WTC11 (cell line): ENCODE results near the gene CST8. TPM values are rescaled to one million over a fixed set of nuclear protein-coding genes. Genes with fewer than 3 reads are reported as not detected.

Experiments used
- CTCF ChIP-seq: fragments of 200-600 bp; IDR thresholded peaks from 2 replicates; pipeline ENCODE4 v1.8.0; 2022; ENCODE audit warnings: antibody characterized with exemption
- JAZF1 ChIP-seq: fragments of 250-450 bp; sonication (Bioruptor Pico); IDR thresholded peaks from 2 replicates; pipeline ENCODE4 v1.9.0; 2021; ENCODE audit warnings: moderate library complexity, mild to moderate bottlenecking, inconsistent platforms
- MAX ChIP-seq: sonication (generic); formaldehyde crosslinking; IDR thresholded peaks from 2 replicates; pipeline ENCODE4 v1.8.0; 2022; ENCODE audit warnings: mild to moderate bottlenecking, missing genetic modification reagents
- NR1H2 ChIP-seq: sonication (generic); formaldehyde crosslinking; IDR thresholded peaks from 2 replicates; pipeline ENCODE4 v1.9.0; 2021; ENCODE audit warnings: mild to moderate bottlenecking, moderate library complexity, missing genetic modification reagents
- SMAD4 ChIP-seq: sonication (generic); formaldehyde crosslinking; IDR thresholded peaks from 2 replicates; pipeline ENCODE4 v1.8.0; 2022; ENCODE audit warnings: mild to moderate bottlenecking, missing genetic modification reagents
- SP1 ChIP-seq: sonication (generic); formaldehyde crosslinking; conservative IDR thresholded peaks from 2 replicates; pipeline ENCODE4 v1.8.1; 2022; ENCODE audit warnings: missing genetic modification reagents
- TEAD4 ChIP-seq: sonication (generic); formaldehyde crosslinking; IDR thresholded peaks from 2 replicates; pipeline ENCODE4 v1.8.0; 2022; ENCODE audit warnings: mild to moderate bottlenecking, missing genetic modification reagents
- TP53 ChIP-seq: sonication (generic); formaldehyde crosslinking; IDR thresholded peaks from 2 replicates; pipeline ENCODE4 v1.8.1; 2023; ENCODE audit warnings: mild to moderate bottlenecking, missing genetic modification reagents
- USF2 ChIP-seq: sonication (generic); formaldehyde crosslinking; IDR thresholded peaks from 2 replicates; pipeline ENCODE4 v1.8.1; 2023; ENCODE audit warnings: mild to moderate bottlenecking, missing genetic modification reagents, moderate library complexity
- ZBTB21 ChIP-seq: sonication (generic); formaldehyde crosslinking; IDR thresholded peaks from 2 replicates; pipeline ENCODE4 v1.8.1; 2023; ENCODE audit warnings: mild to moderate bottlenecking, missing genetic modification reagents, borderline replicate concordance
- ZBTB43 ChIP-seq: sonication (generic); formaldehyde crosslinking; IDR thresholded peaks from 2 replicates; pipeline ENCODE4 v1.8.1; 2023; ENCODE audit warnings: mild to moderate bottlenecking, missing genetic modification reagents
- ZNF512 ChIP-seq: sonication (generic); formaldehyde crosslinking; IDR thresholded peaks from 2 replicates; pipeline ENCODE4 v1.8.1; 2022; ENCODE audit warnings: missing genetic modification reagents, borderline replicate concordance
- total RNA-seq: library from RNA; stranded (reverse); gene quantifications from 3 replicates; pipeline ENCODE4 v1.2.3, GENCODE V29; 2021

CST8 gene
- total RNA-seq, 1 experiment from 2014 or later, result not detected

GRCh38 chr20:23544133-23544532 is 53.2 kb downstream of the CST8 start (continued):
- no peak for TF ChIP-seq ZNF512 (CRISPR knock-in tag)
- TF ChIP-seq TEAD4 (CRISPR knock-in tag), result no peak
- no peak for TF ChIP-seq SMAD4
- TF ChIP-seq MAX (CRISPR knock-in tag), result no peak
- TF ChIP-seq TP53 (CRISPR knock-in tag), result no peak
- TF ChIP-seq NR1H2 (CRISPR knock-in tag), result no peak
- TF ChIP-seq ZBTB21 (CRISPR knock-in tag), result no peak
- TF ChIP-seq JAZF1, result no peak
- no peak for TF ChIP-seq CTCF
- TF ChIP-seq ZBTB43 (CRISPR knock-in tag), result no peak
- TF ChIP-seq USF2 (CRISPR knock-in tag), result no peak
- TF ChIP-seq SP1 (CRISPR knock-in tag), result no peak

Other genes with a start within 250 kb of the CST8 start
- 18.5 to 19.5 TPM (median 18.8 TPM) in 3 replicates for gene NXT1, start 140.3 kb upstream of the CST8 start, total RNA-seq
- gene GZF1, start 128.9 kb upstream of the CST8 start, total RNA-seq, result 9.5 to 11.2 TPM (median 10.1 TPM) in 3 replicates
- 12.9 to 15.1 TPM (median 13.3 TPM) in 3 replicates for gene NAPB, start 69.6 kb upstream of the CST8 start, total RNA-seq
- not detected in 3 replicates for gene CSTL1, start 51.4 kb upstream of the CST8 start, total RNA-seq
- not detected in 3 replicates for gene CST11, start 38.2 kb upstream of the CST8 start, total RNA-seq
- not detected in 3 replicates for gene CST9L, start 77.4 kb downstream of the CST8 start, total RNA-seq
- gene CST9, start 114.8 kb downstream of the CST8 start, total RNA-seq, result not detected in 3 replicates
- 52.1 to 68.5 TPM (median 60.8 TPM) in 3 replicates for gene CST3, start 146.8 kb downstream of the CST8 start, total RNA-seq
- gene CST4, start 197.9 kb downstream of the CST8 start, total RNA-seq, result not detected in 3 replicates